H1 (cell line): ENCODE measurements around the gene SSR1. TPM values are rescaled to one million over a fixed set of nuclear protein-coding genes. Genes with fewer than 3 reads are reported as not detected.

Experiments used
- CTCF ChIA-PET: fragments of 300-600 bp; sonication (Branson Sonifier 250); formaldehyde crosslinking; loops from one replicate; lab custom pipeline; 2021; ENCODE audit not compliant: partially characterized antibody; lab: Charles Lee
- POLR2A ChIA-PET: fragments of 300-600 bp; sonication (Branson Sonifier 250); formaldehyde crosslinking; loops from one replicate; lab custom pipeline; 2021; ENCODE audit warnings: inconsistent platforms; ENCODE audit not compliant: partially characterized antibody; lab: Charles Lee
- DNase-seq, 2 experiments: peaks; one replicate each; pipeline versions ENCODE4 v3.0.0 to v3.0.0-alpha.2; 2010 to 2022; ENCODE audit warnings: low spot score in 2 of 2, low read depth in 1 of 2, mixed read lengths in 1 of 2
- FAIRE-seq: peaks from 2 replicates; lab custom pipeline; 2011; peaks lifted over from hg19 to GRCh38; lab: Jason Lieb, UNC
- H2AFZ ChIP-seq: 2 replicates; pipeline ENCODE4 v1.8.1; 2012; ENCODE audit warnings: low read length, inconsistent platforms
- H2AK5ac ChIP-seq: 2 replicates; pipeline ENCODE4 v1.6.1; 2013; ENCODE audit warnings: low read depth, low read length
- H2BK120ac ChIP-seq: replicated peaks from 2 replicates; pipeline ENCODE3; 2013; ENCODE audit warnings: low read depth, low read length, inconsistent platforms
- H2BK12ac ChIP-seq: 2 replicates; pipeline ENCODE4 v1.6.1; 2013; ENCODE audit warnings: low read depth, low read length
- H2BK15ac ChIP-seq: 2 replicates; pipeline ENCODE4 v1.6.1; 2013; ENCODE audit warnings: low read length
- H2BK20ac ChIP-seq: 2 replicates; pipeline ENCODE4 v1.6.1; 2013; ENCODE audit warnings: low read length
- H2BK5ac ChIP-seq: 2 replicates; pipeline ENCODE4 v1.6.1; 2013; ENCODE audit warnings: low read depth, low read length
- H3K14ac ChIP-seq: 2 replicates; pipeline ENCODE4 v1.6.1; 2013; ENCODE audit warnings: inconsistent platforms; ENCODE audit not compliant: insufficient read length
- H3K18ac ChIP-seq: 2 replicates; pipeline ENCODE4 v1.6.1; 2013; ENCODE audit warnings: low read length; ENCODE audit errors: extremely low read depth
- H3K23ac ChIP-seq: 2 replicates; pipeline ENCODE4 v1.6.1; 2013; ENCODE audit warnings: inconsistent platforms; ENCODE audit not compliant: insufficient read length
- H3K23me2 ChIP-seq: 2 replicates; pipeline ENCODE4 v1.6.1; 2013; ENCODE audit warnings: low read depth, low read length
- H3K27ac ChIP-seq: 2 replicates; pipeline ENCODE4 v1.6.1; 2011; ENCODE audit warnings: low read depth, low read length, inconsistent platforms
- H3K27me3 ChIP-seq, 4 experiments: replicated peaks in 1 of 4; 1 replicate in 1 of 4; 2 replicates in 3 of 4; pipeline versions ENCODE4 v1.6.1 to v1.8.1; 2011 to 2013; ENCODE audit warnings: low read length in 3 of 4, mild to moderate bottlenecking in 3 of 4, inconsistent platforms in 2 of 4, mixed read lengths in 2 of 4, moderate library complexity in 1 of 4; ENCODE audit not compliant: control insufficient read depth in 3 of 4, insufficient read depth in 3 of 4; ENCODE audit errors: extremely low read depth in 1 of 4
- H3K36me3 ChIP-seq, 4 experiments: 2 replicates each; pipeline versions ENCODE4 v1.6.1 to v1.8.1; 2011 to 2013; ENCODE audit warnings: mild to moderate bottlenecking in 4 of 4, low read length in 3 of 4, moderate library complexity in 2 of 4, control low read depth in 1 of 4, inconsistent platforms in 1 of 4; ENCODE audit not compliant: insufficient read depth in 4 of 4, control insufficient read depth in 2 of 4
- H3K4ac ChIP-seq: replicated peaks from 2 replicates; pipeline ENCODE3; 2013; ENCODE audit warnings: low read length, low read depth, mixed read lengths, inconsistent platforms; ENCODE audit not compliant: insufficient read length
- H3K4me1 ChIP-seq, 4 experiments: replicated peaks in 1 of 4; 1 replicate in 1 of 4; 2 replicates in 3 of 4; pipeline versions ENCODE4 v1.6.1 to v1.8.1; 2011 to 2013; ENCODE audit warnings: low read length in 3 of 4, inconsistent platforms in 2 of 4, mixed read lengths in 1 of 4; ENCODE audit not compliant: insufficient read depth in 4 of 4, control insufficient read depth in 3 of 4
- H3K4me2 ChIP-seq, 2 experiments: 2 replicates each; pipeline versions ENCODE4 v1.6.1 to v1.8.1; 2011 to 2013; ENCODE audit warnings: low read depth in 2 of 2, low read length in 2 of 2, control low read depth in 1 of 2, inconsistent platforms in 1 of 2, mild to moderate bottlenecking in 1 of 2; ENCODE audit not compliant: insufficient read depth in 1 of 2
- H3K4me3 ChIP-seq, 4 experiments: fragments of 200-600, 300-600 bp in 1 of 4; sonication (generic), shearing (Covaris generic), sonication (Bioruptor Twin) in 1 of 4; 2 replicates each; pipeline versions ENCODE4 v1.5.1 to v1.8.1; 2011 to 2016; ENCODE audit warnings: low read length in 4 of 4, low read depth in 3 of 4, control low read depth in 2 of 4, inconsistent platforms in 2 of 4, mild to moderate bottlenecking in 2 of 4, mixed read lengths in 1 of 4, moderate library complexity in 1 of 4; ENCODE audit not compliant: insufficient read depth in 2 of 4; ENCODE audit errors: extremely low read depth in 1 of 4
- H3K56ac ChIP-seq: replicated peaks from 2 replicates; pipeline ENCODE3; 2013; ENCODE audit warnings: low read depth, mild to moderate bottlenecking, mixed read lengths, low read length, inconsistent platforms; ENCODE audit not compliant: insufficient read length
- H3K79me1 ChIP-seq: 2 replicates; pipeline ENCODE4 v1.6.1; 2013; ENCODE audit warnings: low read depth, low read length, control low read depth
- H3K79me2 ChIP-seq, 2 experiments: 2 replicates each; pipeline versions ENCODE4 v1.6.1 to v1.8.1; 2012 to 2013; ENCODE audit warnings: low read length in 2 of 2, mild to moderate bottlenecking in 2 of 2, inconsistent platforms in 1 of 2; ENCODE audit not compliant: insufficient read depth in 2 of 2, control insufficient read depth in 1 of 2
- H3K9ac ChIP-seq, 4 experiments: replicated peaks in 1 of 4; 1 replicate in 1 of 4; 2 replicates in 3 of 4; pipeline versions ENCODE4 v1.6.1 to v1.8.1; 2011 to 2013; ENCODE audit warnings: low read depth in 3 of 4, low read length in 3 of 4, control low read depth in 2 of 4, mild to moderate bottlenecking in 2 of 4, moderate library complexity in 2 of 4, inconsistent platforms in 1 of 4; ENCODE audit errors: extremely low read depth in 1 of 4
- H3K9me3 ChIP-seq, 2 experiments: 2 replicates each; pipeline versions ENCODE4 v1.6.1 to v1.8.1; 2012 to 2013; ENCODE audit warnings: mild to moderate bottlenecking in 2 of 2, moderate library complexity in 2 of 2, control low read depth in 1 of 2, inconsistent platforms in 1 of 2, low read depth in 1 of 2, low read length in 1 of 2, mixed read lengths in 1 of 2; ENCODE audit not compliant: insufficient read depth in 2 of 2
- H4K20me1 ChIP-seq, 2 experiments: replicated peaks in 1 of 2; 2 replicates each; pipeline versions ENCODE3 to v1.8.1; 2011 to 2013; ENCODE audit warnings: inconsistent platforms in 2 of 2, low read length in 2 of 2, mild to moderate bottlenecking in 1 of 2; ENCODE audit not compliant: insufficient read depth in 2 of 2, control insufficient read depth in 1 of 2
- H4K5ac ChIP-seq: 2 replicates; pipeline ENCODE4 v1.6.1; 2013; ENCODE audit warnings: low read length, low read depth, mixed read lengths, inconsistent platforms; ENCODE audit not compliant: insufficient read length
- H4K8ac ChIP-seq: 2 replicates; pipeline ENCODE4 v1.8.0; 2013; ENCODE audit warnings: mild to moderate bottlenecking, moderate library complexity, low read length, inconsistent platforms; ENCODE audit not compliant: insufficient read depth; ENCODE audit errors: extremely low read depth
- H4K91ac ChIP-seq: replicated peaks from 2 replicates; pipeline ENCODE3; 2013; ENCODE audit warnings: low read length, mixed read lengths, inconsistent platforms; ENCODE audit not compliant: insufficient read length
- CBX5 ChIP-seq: fragments of 300-800, 300-1000 bp; sonication (generic); IDR thresholded peaks from 2 replicates; pipeline ENCODE4 v1.7.1; 2016; ENCODE audit warnings: antibody characterized with exemption, low read length, low read depth
- CTBP2 ChIP-seq: IDR thresholded peaks from 2 replicates; pipeline ENCODE4 v1.7.0; 2011; ENCODE audit warnings: borderline replicate concordance, mild to moderate bottlenecking, moderate library complexity, mixed read lengths, low read length; ENCODE audit not compliant: insufficient read depth, insufficient read length
- E2F6 ChIP-seq: IDR thresholded peaks from 2 replicates; pipeline ENCODE4 v1.6.1; 2012; ENCODE audit warnings: inconsistent platforms
- NANOG ChIP-seq: IDR thresholded peaks from 2 replicates; pipeline ENCODE4 v1.6.1; 2011; ENCODE audit warnings: low read length, low read depth, mild to moderate bottlenecking, inconsistent platforms; ENCODE audit not compliant: insufficient read depth, poor library complexity, severe bottlenecking
- SIRT6 ChIP-seq: IDR thresholded peaks from one replicate; pipeline ENCODE4 v1.7.1; 2012; ENCODE audit warnings: low read length, inconsistent platforms
- WGBS, 2 experiments: shearing (Covaris generic) in 1 of 2; methylation state at CpG; one replicate each; pipeline versions ENCODE4 v1.1.6 to v1.1.7; 2013 to 2015; ENCODE audit warnings: low lambda C conversion rate in 2 of 2, mixed read lengths in 2 of 2, inconsistent platforms in 1 of 2, low coverage in 1 of 2, missing lambda C conversion rate in 1 of 2; ENCODE audit not compliant: insufficient replicate concordance in 2 of 2, insufficient coverage in 1 of 2, insufficient read length in 1 of 2; ENCODE audit errors: extremely low coverage in 1 of 2, missing lambda C conversion rate in 1 of 2; 5-methylcytosine and 5-hydroxymethylcytosine counted together
- polyA plus RNA-seq, 7 experiments: library from polyadenylated mRNA; depleted of rRNA in 3 of 7; stranded (reverse) in 5 of 7; unstranded in 2 of 7; fragments of >200 nt in 5 of 7; fragments of 200-250 nt in 2 of 7; gene quantifications; 1 replicate in 5 of 7; 2 replicates in 1 of 7; 4 replicates in 1 of 7; pipeline versions ENCODE4 v1.2.1 to v1.2.3, GENCODE V29; 2011 to 2013; ENCODE audit warnings: missing spikeins in 2 of 7, mixed read lengths in 2 of 7
- total RNA-seq: library from RNA; stranded (reverse); fragmentation: NEBNext Ultra II Directional; extraction: Animal tissue kit (Norgen Biotek cat#: 25700); gene quantifications from 2 replicates; pipeline ENCODE4 v1.2.1, GENCODE V29; 2021

SSR1 gene
- total and polyA plus RNA-seq, 2 of the 8 experiments (the other 6 are each of a cell fraction or from before 2014, with no cell fraction given), result 26.6 to 117 TPM

DNA sequence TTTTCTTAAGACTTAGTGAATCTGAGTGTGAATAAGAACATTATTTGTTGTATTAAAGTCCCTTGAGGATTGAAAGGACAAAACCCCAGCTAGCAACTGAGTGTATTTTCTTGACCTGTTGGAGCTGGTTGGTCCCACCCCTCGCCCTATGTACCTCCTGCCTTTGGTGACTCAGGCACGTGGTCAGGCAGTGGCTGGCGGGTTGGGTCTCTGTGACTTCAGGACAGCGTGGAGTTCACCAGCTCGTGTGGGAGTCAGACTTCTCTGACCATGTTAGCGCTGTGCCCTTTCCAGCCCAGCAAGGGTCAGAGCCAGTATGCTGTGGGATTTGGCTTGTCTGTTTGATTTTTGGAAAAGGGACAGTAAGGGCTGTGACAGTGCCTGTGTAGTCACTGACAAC is 93.7 kb downstream of the SSR1 start:
- Histone ChIP-seq H4K8ac (no peak overlapping the region), H3K9me3 (no peaks in the 10 kb centered on the region), H2BK20ac (no peak overlapping the region)
- no peak for TF ChIP-seq SIRT6
- TF ChIP-seq E2F6, result no peak
- no peak for TF ChIP-seq NANOG
- no peak for TF ChIP-seq CBX5
- TF ChIP-seq CTBP2, result no peak
- TF ChIP-seq, all 59 proteins: peak for 0
- H3K79me1 ChIP-seq, result no peaks in the 10 kb centered on the region
- FAIRE-seq, result no peak
- no peak overlapping the region for H2BK15ac ChIP-seq
- no peak overlapping the region for H3K56ac ChIP-seq
- no peaks in the 10 kb centered on the region for H3K27me3 ChIP-seq
- no peak overlapping the region for H3K9ac ChIP-seq
- CTCF ChIA-PET, result interaction anchor here (0.6 to 1.4 kb wide), 8 partner anchors 9 to 298 kb away, joined by 3 to 7 read pairs (median 4); no protein-coding TSS in a partner anchor
- 89% methylated on average over 6 of the region's 6 CpGs; no CpG with 5 or more reads in 1 of the 2 experiments for WGBS, 2 experiments
- H2BK12ac ChIP-seq, result no peak overlapping the region
- no peak overlapping the region for H3K27ac ChIP-seq
- H2AK5ac ChIP-seq, result no peak overlapping the region
- POLR2A ChIA-PET, result no interaction called here
- no peak overlapping the region for H3K4me3 ChIP-seq
- H2BK5ac ChIP-seq, result no peak overlapping the region
- H4K91ac ChIP-seq, result no peak overlapping the region
- no peak overlapping the region for H2BK120ac ChIP-seq
- H3K23ac ChIP-seq, result no peak overlapping the region
- no peaks in the 10 kb centered on the region for H4K20me1 ChIP-seq
- no peak overlapping the region for H4K5ac ChIP-seq
- no peak overlapping the region for H3K4ac ChIP-seq
- H3K18ac ChIP-seq, result no peak overlapping the region
- H3K14ac ChIP-seq, result no peak overlapping the region
- H3K36me3 ChIP-seq, result no peaks in the 10 kb centered on the region; a peak in 1 of 8 replicates
- H3K4me2 ChIP-seq, result no peak overlapping the region
- H3K4me1 ChIP-seq, result peaks cover under 1 to 7% (median 3%) of the 10 kb centered on the region in 4 experiments; a peak in 4 of 7 replicates
- H3K79me2 ChIP-seq, result no peaks in the 10 kb centered on the region
- no peak for DNase-seq
- H3K23me2 ChIP-seq, result no peaks in the 10 kb centered on the region
- H2AFZ ChIP-seq, result no peak overlapping the region
